KMS-11 (cell line): Measurements from ENCODE around the gene LUC7L3.

Experiments used
- H2AFZ ChIP-seq: fragments of 200-600 bp; sonication (generic); 2 replicates; pipeline ENCODE4 v1.6.1; 2016; ENCODE audit warnings: antibody characterized with exemption, mixed run types, low read depth
- H3K27ac ChIP-seq: fragments of 200-600 bp; sonication (generic); 2 replicates; pipeline ENCODE4 v1.6.1; 2016; ENCODE audit warnings: mild to moderate bottlenecking, mixed run types
- H3K27me3 ChIP-seq: fragments of 200-600 bp; sonication (generic); 2 replicates; pipeline ENCODE4 v1.6.1; 2017; ENCODE audit warnings: mild to moderate bottlenecking, low read depth, mixed run types, moderate library complexity; ENCODE audit not compliant: insufficient read depth
- H3K36me3 ChIP-seq: fragments of 200-600 bp; sonication (generic); 2 replicates; pipeline ENCODE4 v1.6.1; 2017; ENCODE audit warnings: mild to moderate bottlenecking, mixed run types; ENCODE audit not compliant: insufficient read depth
- H3K4me1 ChIP-seq: fragments of 200-600 bp; sonication (generic); 2 replicates; pipeline ENCODE4 v1.6.1; 2016; ENCODE audit warnings: mild to moderate bottlenecking, low read depth, mixed run types; ENCODE audit not compliant: poor library complexity, severe bottlenecking
- H3K4me2 ChIP-seq: fragments of 200-600 bp; sonication (generic); 2 replicates; pipeline ENCODE4 v1.7.0; 2016; ENCODE audit warnings: mild to moderate bottlenecking, mixed run types
- H3K4me3 ChIP-seq: fragments of 200-600 bp; sonication (generic); IDR thresholded peaks from 2 replicates; pipeline ENCODE4 v1.6.1; 2017; ENCODE audit warnings: low read depth, low read length, mixed read lengths; ENCODE audit not compliant: insufficient read depth
- H3K79me2 ChIP-seq: fragments of 200-600 bp; sonication (generic); 2 replicates; pipeline ENCODE4 v1.6.1; 2016; ENCODE audit warnings: low read depth, mixed run types; ENCODE audit not compliant: insufficient read depth
- H3K9ac ChIP-seq: fragments of 200-600 bp; sonication (generic); 2 replicates; pipeline ENCODE4 v1.6.1; 2016; ENCODE audit warnings: mild to moderate bottlenecking, mixed run types
- H4K20me1 ChIP-seq: fragments of 200-600 bp; sonication (generic); 2 replicates; pipeline ENCODE4 v1.6.1; 2016; ENCODE audit warnings: mild to moderate bottlenecking, mixed run types; ENCODE audit not compliant: insufficient read depth
- TF ChIP-seq, protein P1 (sequence below): fragments of 200-600 bp; sonication (generic); conservative IDR thresholded peaks from 2 replicates; pipeline ENCODE4 v1.6.1; 2017; ENCODE audit warnings: low read depth, mild to moderate bottlenecking, antibody characterized with exemption, low read length, moderate library complexity, mixed read lengths

Gene LUC7L3

DNA sequence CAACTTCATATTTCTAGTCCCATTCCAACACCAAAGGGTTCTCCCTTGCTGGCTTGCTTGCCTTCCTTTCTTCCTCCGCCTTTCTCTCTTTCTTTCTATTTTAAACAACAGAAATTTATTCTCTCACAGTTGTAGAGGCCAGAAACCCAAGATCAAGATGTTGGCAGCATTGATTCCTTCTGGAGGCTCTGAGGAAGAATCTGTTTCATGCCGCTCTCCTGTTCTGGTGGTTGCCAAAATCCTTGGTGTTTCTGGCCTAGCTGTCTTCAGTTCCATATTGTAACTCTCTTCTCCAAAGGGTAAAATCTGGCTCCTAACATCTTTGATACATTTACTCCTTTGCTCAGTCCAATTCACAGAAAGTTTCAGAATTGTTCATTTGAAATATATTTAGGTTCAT is 50.9 kb downstream of the LUC7L3 start:
- H3K27me3 ChIP-seq, result no peaks in the 10 kb centered on the region
- H3K4me3 ChIP-seq, result no peak overlapping the region
- H3K4me1 ChIP-seq, result peaks cover 22% of the 10 kb centered on the region
- TF ChIP-seq, protein P1, sequence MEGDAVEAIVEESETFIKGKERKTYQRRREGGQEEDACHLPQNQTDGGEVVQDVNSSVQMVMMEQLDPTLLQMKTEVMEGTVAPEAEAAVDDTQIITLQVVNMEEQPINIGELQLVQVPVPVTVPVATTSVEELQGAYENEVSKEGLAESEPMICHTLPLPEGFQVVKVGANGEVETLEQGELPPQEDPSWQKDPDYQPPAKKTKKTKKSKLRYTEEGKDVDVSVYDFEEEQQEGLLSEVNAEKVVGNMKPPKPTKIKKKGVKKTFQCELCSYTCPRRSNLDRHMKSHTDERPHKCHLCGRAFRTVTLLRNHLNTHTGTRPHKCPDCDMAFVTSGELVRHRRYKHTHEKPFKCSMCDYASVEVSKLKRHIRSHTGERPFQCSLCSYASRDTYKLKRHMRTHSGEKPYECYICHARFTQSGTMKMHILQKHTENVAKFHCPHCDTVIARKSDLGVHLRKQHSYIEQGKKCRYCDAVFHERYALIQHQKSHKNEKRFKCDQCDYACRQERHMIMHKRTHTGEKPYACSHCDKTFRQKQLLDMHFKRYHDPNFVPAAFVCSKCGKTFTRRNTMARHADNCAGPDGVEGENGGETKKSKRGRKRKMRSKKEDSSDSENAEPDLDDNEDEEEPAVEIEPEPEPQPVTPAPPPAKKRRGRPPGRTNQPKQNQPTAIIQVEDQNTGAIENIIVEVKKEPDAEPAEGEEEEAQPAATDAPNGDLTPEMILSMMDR, result no peak
- H3K36me3 ChIP-seq, result no peaks in the 10 kb centered on the region
- H3K4me2 ChIP-seq, result no peak overlapping the region
- no peak overlapping the region for H2AFZ ChIP-seq
- H3K27ac ChIP-seq, result no peak overlapping the region
- H3K9ac ChIP-seq, result no peak overlapping the region
- no peaks in the 10 kb centered on the region for H4K20me1 ChIP-seq
- no peaks in the 10 kb centered on the region for H3K79me2 ChIP-seq

DNA sequence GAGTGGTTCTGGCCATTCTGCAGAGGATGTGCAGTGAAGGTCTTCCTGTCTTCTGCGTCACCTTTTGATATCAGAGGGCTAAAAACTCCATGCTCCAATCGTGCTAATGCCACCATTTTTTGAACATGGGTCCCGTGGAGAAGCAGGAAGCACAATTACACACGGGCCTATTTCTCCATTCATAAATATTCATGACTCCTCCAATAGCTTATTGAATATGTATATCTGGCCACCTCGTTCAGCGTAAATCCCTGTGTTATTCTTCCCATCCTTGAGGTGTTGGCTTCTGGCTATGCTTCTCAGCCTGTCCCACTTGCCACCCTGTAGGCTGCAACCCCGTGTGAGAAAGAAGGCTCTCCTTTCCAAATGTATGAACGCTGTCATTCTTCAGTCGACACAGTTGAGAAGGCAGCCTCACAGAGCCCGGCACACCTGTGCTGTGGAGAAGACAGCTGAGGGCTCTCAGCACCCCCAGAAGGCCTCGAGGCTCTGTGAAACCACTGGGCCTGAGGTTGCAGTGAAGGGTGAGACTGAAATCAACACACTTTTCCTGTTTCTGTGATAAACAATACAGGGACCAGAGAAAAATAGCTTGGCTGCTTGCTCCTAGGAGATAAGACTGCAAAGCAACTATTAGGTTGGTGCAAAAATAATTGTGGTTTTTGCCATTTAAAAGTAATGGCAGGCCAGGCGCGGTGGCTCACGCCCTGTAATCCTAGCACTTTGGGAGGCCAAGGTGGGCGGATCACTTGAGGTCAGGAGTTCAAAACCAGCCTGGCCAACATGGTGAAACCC is 52.8 kb downstream of the LUC7L3 start:
- Histone ChIP-seq H3K27me3 (no peaks in the 10 kb centered on the region), H3K79me2 (no peaks in the 10 kb centered on the region), H3K4me2 (peak overlapping the region; percentile 29), H3K27ac (peak overlapping the region; percentile 33; the same call in 1 of the 2 replicates), H3K4me3 (no peak overlapping the region), H3K9ac (no peak overlapping the region), H3K4me1 (peaks cover 22% of the 10 kb centered on the region), H4K20me1 (no peaks in the 10 kb centered on the region), H2AFZ (peak overlapping the region; percentile 19; the same call in 1 of the 2 replicates), H3K36me3 (no peaks in the 10 kb centered on the region)
- TF ChIP-seq, protein P1, result no peak

DNA sequence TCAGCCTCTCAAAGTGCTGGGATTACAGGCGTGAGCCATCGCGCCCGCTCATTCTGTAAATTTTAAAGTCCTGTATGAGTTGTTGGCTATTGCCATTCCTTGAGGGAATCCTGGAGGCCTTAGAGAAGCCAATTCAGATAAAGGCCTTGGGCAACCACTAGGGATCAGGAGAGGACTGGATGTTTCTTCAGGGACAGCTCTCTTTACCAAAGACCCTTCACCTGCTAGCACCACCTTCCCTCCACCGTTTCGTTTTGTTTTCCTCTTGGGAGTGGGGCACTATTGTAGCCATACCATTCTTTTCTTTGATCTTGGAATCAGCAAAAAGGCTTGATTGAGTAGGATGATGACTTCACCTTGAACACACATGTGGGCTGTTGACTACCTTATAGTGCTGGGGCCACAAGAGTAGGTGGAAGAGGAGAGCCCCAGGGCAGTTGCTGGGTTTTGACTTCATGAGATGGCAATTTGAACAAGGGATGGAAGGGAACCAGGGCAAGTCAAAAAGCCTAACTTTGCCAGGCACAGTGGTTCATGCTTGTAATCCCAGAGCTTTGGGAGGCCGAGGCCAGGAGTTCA is 54.9 kb downstream of the LUC7L3 start:
- Histone ChIP-seq H4K20me1 (no peaks in the 10 kb centered on the region), H3K27me3 (no peaks in the 10 kb centered on the region), H3K79me2 (no peaks in the 10 kb centered on the region), H3K27ac (no peak overlapping the region), H3K4me3 (no peak overlapping the region), H3K4me1 (peaks cover 22% of the 10 kb centered on the region), H3K4me2 (no peak overlapping the region), H2AFZ (no peak overlapping the region), H3K36me3 (no peaks in the 10 kb centered on the region), H3K9ac (no peak overlapping the region)
- TF ChIP-seq, protein P1, result no peak

DNA sequence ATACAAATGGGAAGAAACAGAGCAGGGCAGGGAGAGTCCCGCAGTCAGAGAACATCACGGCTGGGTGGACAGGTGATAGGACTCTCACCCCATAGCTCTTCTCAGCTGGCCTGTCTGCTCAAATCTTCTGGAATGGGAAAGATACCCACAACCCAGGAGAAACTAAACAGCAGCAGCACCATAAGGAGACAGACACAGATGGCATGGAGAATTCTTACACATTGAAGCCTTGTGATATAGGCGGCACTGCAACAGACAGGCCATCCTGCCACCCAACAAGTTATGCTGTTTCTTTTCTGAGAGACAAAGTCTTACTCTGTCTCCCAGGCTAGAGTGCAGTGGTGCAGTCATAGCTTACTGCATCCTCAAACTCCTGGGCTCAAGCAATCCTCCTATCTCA is 56.5 kb downstream of the LUC7L3 start:
- H3K4me1 ChIP-seq, result peaks cover 22% of the 10 kb centered on the region
- no peak overlapping the region for H3K27ac ChIP-seq
- no peak overlapping the region for H3K4me3 ChIP-seq
- no peaks in the 10 kb centered on the region for H3K27me3 ChIP-seq
- H3K9ac ChIP-seq, result no peak overlapping the region
- TF ChIP-seq, protein P1, result no peak
- H3K79me2 ChIP-seq, result no peaks in the 10 kb centered on the region
- H4K20me1 ChIP-seq, result no peaks in the 10 kb centered on the region
- no peaks in the 10 kb centered on the region for H3K36me3 ChIP-seq
- no peak overlapping the region for H2AFZ ChIP-seq
- H3K4me2 ChIP-seq, result no peak overlapping the region
